PC-9 (cell line): ENCODE results near the gene RASSF3.

Experiments used
- EZH2 ChIP-seq: fragments of 200-600 bp; sonication (generic); IDR thresholded peaks from 2 replicates; pipeline ENCODE4 v1.8.0; 2017; ENCODE audit warnings: antibody characterized with exemption, low read depth
- TF ChIP-seq, protein P1 (sequence below): fragments of 200-600 bp; sonication (generic); conservative IDR thresholded peaks from 2 replicates; pipeline ENCODE4 v1.6.1; 2017; ENCODE audit warnings: mixed run types, antibody characterized with exemption, mild to moderate bottlenecking, moderate library complexity

DNA sequence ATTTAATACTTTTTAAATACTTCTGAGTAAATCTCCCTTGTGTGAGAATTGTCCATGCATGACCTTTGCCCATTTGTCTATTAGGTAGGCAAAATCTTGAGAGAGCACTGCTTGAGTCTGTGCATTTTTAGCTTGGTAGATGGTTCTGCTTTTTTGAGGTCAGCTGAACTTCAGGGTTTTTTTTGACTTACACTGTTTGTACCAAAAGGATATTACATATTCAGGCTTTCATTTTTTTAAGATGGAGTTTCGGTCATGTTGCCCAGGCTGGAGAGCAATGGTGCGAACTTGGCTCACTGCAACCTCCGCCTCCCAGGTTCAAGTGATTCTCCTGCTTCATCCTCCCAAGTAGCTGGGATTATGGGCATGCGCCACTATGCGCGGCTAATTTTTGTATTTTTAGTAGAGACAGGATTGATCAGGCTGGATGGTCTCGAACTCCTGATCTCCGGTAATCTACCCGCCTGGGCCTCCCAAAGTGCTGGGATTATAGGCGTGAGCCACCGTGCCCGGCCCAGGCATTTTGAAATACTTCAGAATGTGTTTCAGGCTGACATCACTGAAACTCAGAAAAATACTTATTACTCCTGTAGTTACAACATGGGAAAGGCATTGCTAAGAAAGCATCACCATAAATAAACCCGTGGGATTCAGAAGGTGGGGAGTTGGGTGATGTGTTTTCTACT lies 11.1 kb downstream of the RASSF3 start:
- TF ChIP-seq, protein P1, sequence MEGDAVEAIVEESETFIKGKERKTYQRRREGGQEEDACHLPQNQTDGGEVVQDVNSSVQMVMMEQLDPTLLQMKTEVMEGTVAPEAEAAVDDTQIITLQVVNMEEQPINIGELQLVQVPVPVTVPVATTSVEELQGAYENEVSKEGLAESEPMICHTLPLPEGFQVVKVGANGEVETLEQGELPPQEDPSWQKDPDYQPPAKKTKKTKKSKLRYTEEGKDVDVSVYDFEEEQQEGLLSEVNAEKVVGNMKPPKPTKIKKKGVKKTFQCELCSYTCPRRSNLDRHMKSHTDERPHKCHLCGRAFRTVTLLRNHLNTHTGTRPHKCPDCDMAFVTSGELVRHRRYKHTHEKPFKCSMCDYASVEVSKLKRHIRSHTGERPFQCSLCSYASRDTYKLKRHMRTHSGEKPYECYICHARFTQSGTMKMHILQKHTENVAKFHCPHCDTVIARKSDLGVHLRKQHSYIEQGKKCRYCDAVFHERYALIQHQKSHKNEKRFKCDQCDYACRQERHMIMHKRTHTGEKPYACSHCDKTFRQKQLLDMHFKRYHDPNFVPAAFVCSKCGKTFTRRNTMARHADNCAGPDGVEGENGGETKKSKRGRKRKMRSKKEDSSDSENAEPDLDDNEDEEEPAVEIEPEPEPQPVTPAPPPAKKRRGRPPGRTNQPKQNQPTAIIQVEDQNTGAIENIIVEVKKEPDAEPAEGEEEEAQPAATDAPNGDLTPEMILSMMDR = no peak
- TF ChIP-seq EZH2 = no peak
